ENCODE data around the gene PHLPP2.

The PHLPP2 gene

GRCh38 chr16:71672125-71672524 lies 52.4 kb downstream of the PHLPP2 start:
- no peaks in the 10 kb centered on the region for H3K9me3 ChIP-seq (ENCODE audit: severe bottlenecking)
- no peak for DNase-seq
- no peak for TF ChIP-seq CTCF (IDR thresholded peaks at IDR 0.05; ENCODE audit: low read depth, low read length)
- no peak overlapping the region for H3K27ac ChIP-seq
- H3K36me3 ChIP-seq: peaks cover 68% of the 10 kb centered on the region
- no peak overlapping the region for H3K4me3 ChIP-seq (ENCODE audit: low read depth, low read length)
- H3K27me3 ChIP-seq (ENCODE audit: insufficient read depth, low read depth, severe bottlenecking): no peaks in the 10 kb centered on the region

- H3K27me3 ChIP-seq (ENCODE audit: insufficient read depth, low read depth, severe bottlenecking): no peaks in the 10 kb centered on the region
- H3K9me3 ChIP-seq (ENCODE audit: severe bottlenecking): no peaks in the 10 kb centered on the region
- no peak for DNase-seq
- H3K4me3 ChIP-seq (ENCODE audit: low read depth, low read length): no peak overlapping the region
- TF ChIP-seq CTCF (IDR thresholded peaks at IDR 0.05; ENCODE audit: low read depth, low read length): no peak
- peaks cover 71% of the 10 kb centered on the region for H3K36me3 ChIP-seq
- H3K27ac ChIP-seq: no peak overlapping the region
Measured at GRCh38 chr16:71671165-71671564, 53.3 kb downstream of the PHLPP2 start.

GRCh38 chr16:71670537-71670936 lies 54.0 kb downstream of the PHLPP2 start:
- no peak overlapping the region for H3K4me3 ChIP-seq (ENCODE audit: low read depth, low read length)
- no peak overlapping the region for H3K27ac ChIP-seq
- H3K36me3 ChIP-seq: peaks cover 71% of the 10 kb centered on the region
- H3K9me3 ChIP-seq (ENCODE audit: severe bottlenecking): no peaks in the 10 kb centered on the region
- no peaks in the 10 kb centered on the region for H3K27me3 ChIP-seq (ENCODE audit: insufficient read depth, low read depth, severe bottlenecking)
- no peak for DNase-seq
- no peak for TF ChIP-seq CTCF (IDR thresholded peaks at IDR 0.05; ENCODE audit: low read depth, low read length)

- DNase-seq: no peak
- Histone ChIP-seq H3K36me3 (peaks cover 69% of the 10 kb centered on the region), H3K27me3 (ENCODE audit: insufficient read depth, low read depth, severe bottlenecking) (no peaks in the 10 kb centered on the region), H3K27ac (no peak overlapping the region), H3K9me3 (ENCODE audit: severe bottlenecking) (no peaks in the 10 kb centered on the region), H3K4me3 (ENCODE audit: low read depth, low read length) (no peak overlapping the region)
- no peak for TF ChIP-seq CTCF (IDR thresholded peaks at IDR 0.05; ENCODE audit: low read depth, low read length)
Measured at GRCh38 chr16:71669926-71670536, 54.5 kb downstream of the PHLPP2 start.

- H3K9me3 ChIP-seq (ENCODE audit: severe bottlenecking): no peaks in the 10 kb centered on the region
- H3K27me3 ChIP-seq (ENCODE audit: insufficient read depth, low read depth, severe bottlenecking): no peaks in the 10 kb centered on the region
- no peak for DNase-seq
- peaks cover 63% of the 10 kb centered on the region for H3K36me3 ChIP-seq
- no peak overlapping the region for H3K27ac ChIP-seq
- H3K4me3 ChIP-seq (ENCODE audit: low read depth, low read length): no peak overlapping the region
- no peak for TF ChIP-seq CTCF (IDR thresholded peaks at IDR 0.05; ENCODE audit: low read depth, low read length)
Measured at GRCh38 chr16:71666928-71667707, 57.4 kb downstream of the PHLPP2 start.

Data from WERI-Rb-1 (cell line).